Measurements from ENCODE around the gene IFT52.

Gene IFT52

GRCh38 chr20:43695571-43695970 is 104.8 kb downstream of the IFT52 start:
- no peak for DNase-seq

Measured in stimulated activated naive CD4-positive, alpha-beta T cell treated with Interleukin-2 at 50 U/mL for 16 hours (primary cell).